Lower lobe of right lung (tissue), 2 donors: ENCODE results near the gene TARM1. TPM values are rescaled to one million over a fixed set of nuclear protein-coding genes. Genes with fewer than 3 reads are reported as not detected.

ENCODE experiments used
- ATAC-seq, 2 donors: fragments of 200-7000 bp; cut with Tn5 transposase; one replicate each; pipeline ENCODE4 v1.9.1; 2020 to 2022; ENCODE audit warnings: mild to moderate bottlenecking in 2 of 2, moderate library complexity in 2 of 2
- DNase-seq: peaks from one replicate; pipeline ENCODE4 v3.0.0-alpha.2; 2020
- H3K27ac ChIP-seq: fragments of 200-600 bp; one replicate; pipeline ENCODE4 v1.8.0; 2022
- H3K27me3 ChIP-seq: fragments of 200-600 bp; one replicate; pipeline ENCODE4 v1.8.0; 2022; ENCODE audit warnings: low read depth
- H3K36me3 ChIP-seq: fragments of 200-600 bp; one replicate; pipeline ENCODE4 v1.8.0; 2022; ENCODE audit warnings: mild to moderate bottlenecking
- H3K4me1 ChIP-seq: fragments of 200-600 bp; one replicate; pipeline ENCODE4 v1.8.0; 2022
- H3K4me3 ChIP-seq: fragments of 200-600 bp; one replicate; pipeline ENCODE4 v1.8.0; 2022; ENCODE audit warnings: mild to moderate bottlenecking
- H3K9me3 ChIP-seq: fragments of 200-600 bp; one replicate; pipeline ENCODE4 v1.8.0; 2022
- CTCF ChIP-seq: fragments of 200-600 bp; IDR thresholded peaks from one replicate; pipeline ENCODE4 v1.8.0; 2022; ENCODE audit warnings: antibody characterized with exemption, mild to moderate bottlenecking
- intact Hi-C: fragments of 100-400 bp; cut with DNase I; formaldehyde crosslinking; loops from one replicate; pipeline ENCODE4 v1.11.0; 2022
- total RNA-seq: library from RNA; stranded (reverse); fragmentation: NEBNext Ultra II Directional; extraction: Animal tissue kit (Norgen Biotek cat#: 25700); gene quantifications from one replicate; pipeline ENCODE4 v1.2.1, GENCODE V29; 2021
- donor health status: DM: no; HTN: yes; CAD: no; lungs with severe emphysema.

TARM1 gene
- total RNA-seq, 1 donor from 2014 or later = not detected

- Histone ChIP-seq H3K27me3 (no peaks in the 10 kb centered on the region), H3K27ac (no peak overlapping the region), H3K9me3 (no peaks in the 10 kb centered on the region), H3K4me1 (no peaks in the 10 kb centered on the region), H3K36me3 (peaks cover 97% of the 10 kb centered on the region), H3K4me3 (no peak overlapping the region)
- intact Hi-C loops = no loop called here
- DNase-seq (no peak), ATAC-seq (no peak)
- TF ChIP-seq CTCF = no peak
Measured at GRCh38 chr19:54125713-54126112, 44.5 kb upstream of the TARM1 start.

GRCh38 chr19:54124393-54124792, 43.2 kb upstream of the TARM1 start:
- Histone ChIP-seq H3K27ac (no peak overlapping the region), H3K36me3 (peaks cover 100% of the 10 kb centered on the region), H3K4me3 (no peak overlapping the region), H3K27me3 (no peaks in the 10 kb centered on the region), H3K9me3 (no peaks in the 10 kb centered on the region), H3K4me1 (no peaks in the 10 kb centered on the region)
- intact Hi-C loops = no loop called here
- no peak for TF ChIP-seq CTCF
- ATAC-seq = no peak
- DNase-seq = no peak

GRCh38 chr19:54123682-54124081, 42.5 kb upstream of the TARM1 start:
- no peak for ATAC-seq
- intact Hi-C loops = no loop called here
- no peak overlapping the region for H3K27ac ChIP-seq
- H3K27me3 ChIP-seq = no peaks in the 10 kb centered on the region
- no peak overlapping the region for H3K4me3 ChIP-seq
- H3K36me3 ChIP-seq = peaks cover 99% of the 10 kb centered on the region
- no peaks in the 10 kb centered on the region for H3K4me1 ChIP-seq
- no peaks in the 10 kb centered on the region for H3K9me3 ChIP-seq
- no peak for TF ChIP-seq CTCF
- DNase-seq = no peak

GRCh38 chr19:54121259-54121658, 40.1 kb upstream of the TARM1 start:
- Histone ChIP-seq H3K4me3 (no peak overlapping the region), H3K27ac (no peak overlapping the region), H3K36me3 (peaks cover 82% of the 10 kb centered on the region), H3K4me1 (peaks cover 9% of the 10 kb centered on the region), H3K9me3 (no peaks in the 10 kb centered on the region), H3K27me3 (no peaks in the 10 kb centered on the region)
- ATAC-seq = no peak
- no peak for DNase-seq
- intact Hi-C loops = no loop called here
- TF ChIP-seq CTCF = no peak

- H3K9me3 ChIP-seq = no peaks in the 10 kb centered on the region
- DNase-seq = peak; percentile 98
- peak; percentile 96 to 98 for ATAC-seq
- H3K27me3 ChIP-seq = no peaks in the 10 kb centered on the region
- H3K4me3 ChIP-seq = peak within 1 kb of the TSS; percentile 77
- H3K27ac ChIP-seq = peak within 1 kb of the TSS; percentile 90
- peaks cover 27% of the 10 kb centered on the region for H3K4me1 ChIP-seq
- H3K36me3 ChIP-seq = peaks cover 36% of the 10 kb centered on the region
- TF ChIP-seq CTCF = no peak
- intact Hi-C loops = no loop called here
Measured at GRCh38 chr19:54115109-54116063, 34.2 kb upstream of the TARM1 start, which contains the start of the genes PRPF31 and TFPT. PRPF31 (plus strand) TSS chr19:54115754; CDS start chr19:54118279, 2,525 bp downstream. TFPT (minus strand) TSS chr19:54115657; CDS start chr19:54115269, 388 bp downstream.
